ENCODE data around the gene TMEM138. TPM values are rescaled to one million over a fixed set of nuclear protein-coding genes. Genes with fewer than 3 reads are reported as not detected.

Gene TMEM138
- total RNA-seq, 4 donors from 2014 or later, result 12.0 to 81.5 (median 20.9) TPM

- intact Hi-C loops (cut with DNase I; ENCODE audit: low total_unique reads), result no loop called here
- H3K4me1 ChIP-seq, result peaks cover 0 to 7% of the 10 kb centered on the region in 2 donors
- no peak for DNase-seq
- no peaks in the 10 kb centered on the region for H3K36me3 ChIP-seq
- TF ChIP-seq, protein P1, sequence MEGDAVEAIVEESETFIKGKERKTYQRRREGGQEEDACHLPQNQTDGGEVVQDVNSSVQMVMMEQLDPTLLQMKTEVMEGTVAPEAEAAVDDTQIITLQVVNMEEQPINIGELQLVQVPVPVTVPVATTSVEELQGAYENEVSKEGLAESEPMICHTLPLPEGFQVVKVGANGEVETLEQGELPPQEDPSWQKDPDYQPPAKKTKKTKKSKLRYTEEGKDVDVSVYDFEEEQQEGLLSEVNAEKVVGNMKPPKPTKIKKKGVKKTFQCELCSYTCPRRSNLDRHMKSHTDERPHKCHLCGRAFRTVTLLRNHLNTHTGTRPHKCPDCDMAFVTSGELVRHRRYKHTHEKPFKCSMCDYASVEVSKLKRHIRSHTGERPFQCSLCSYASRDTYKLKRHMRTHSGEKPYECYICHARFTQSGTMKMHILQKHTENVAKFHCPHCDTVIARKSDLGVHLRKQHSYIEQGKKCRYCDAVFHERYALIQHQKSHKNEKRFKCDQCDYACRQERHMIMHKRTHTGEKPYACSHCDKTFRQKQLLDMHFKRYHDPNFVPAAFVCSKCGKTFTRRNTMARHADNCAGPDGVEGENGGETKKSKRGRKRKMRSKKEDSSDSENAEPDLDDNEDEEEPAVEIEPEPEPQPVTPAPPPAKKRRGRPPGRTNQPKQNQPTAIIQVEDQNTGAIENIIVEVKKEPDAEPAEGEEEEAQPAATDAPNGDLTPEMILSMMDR (IDR thresholded peaks at IDR 0.05), result no peak
- no peak for TF ChIP-seq POLR2A (IDR thresholded peaks at IDR 0.05)
- peak overlapping the region; percentile 46 to 48 for H3K4me3 ChIP-seq
- peak overlapping the region; percentile 62 to 76 for H3K27ac ChIP-seq
- no peaks in the 10 kb centered on the region for H3K9me3 ChIP-seq
- H3K27me3 ChIP-seq, result no peaks in the 10 kb centered on the region
Measured at GRCh38 chr11:61392981-61393595, 30.9 kb downstream of the TMEM138 start.

- TF ChIP-seq, protein P1 (IDR thresholded peaks at IDR 0.05), result no peak
- TF ChIP-seq POLR2A (IDR thresholded peaks at IDR 0.05), result no peak
- Histone ChIP-seq H3K4me3 (no peak overlapping the region), H3K27ac (no peak overlapping the region), H3K27me3 (no peaks in the 10 kb centered on the region), H3K36me3 (no peaks in the 10 kb centered on the region), H3K4me1 (no peaks in the 10 kb centered on the region), H3K9me3 (no peaks in the 10 kb centered on the region)
- intact Hi-C loops (cut with DNase I; ENCODE audit: low total_unique reads), result no loop called here
- DNase-seq, result no peak
Measured at GRCh38 chr11:61401173-61401572, 39.0 kb downstream of the TMEM138 start.

DNA sequence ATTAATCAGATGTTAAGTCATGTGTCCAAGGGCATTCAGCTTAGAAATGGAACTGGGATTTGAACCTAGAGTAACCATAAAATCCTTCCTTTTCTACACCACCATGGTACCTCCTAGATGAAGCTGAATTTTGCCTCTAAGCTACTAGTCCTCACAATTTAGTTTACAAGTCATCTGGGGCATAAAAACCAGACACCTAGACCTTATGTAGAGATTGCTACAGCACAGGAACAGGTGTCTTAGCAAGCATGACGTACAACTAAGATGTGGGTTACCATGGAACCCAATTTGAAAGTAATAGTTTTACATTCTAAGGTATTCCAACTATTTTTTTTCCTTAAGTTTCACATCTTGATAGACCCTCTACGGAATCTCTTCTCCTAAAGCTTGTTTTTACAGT lies 39.4 kb downstream of the TMEM138 start:
- Histone ChIP-seq H3K4me3 (no peak overlapping the region), H3K4me1 (no peaks in the 10 kb centered on the region), H3K9me3 (no peaks in the 10 kb centered on the region), H3K27me3 (no peaks in the 10 kb centered on the region), H3K27ac (no peak overlapping the region), H3K36me3 (no peaks in the 10 kb centered on the region)
- no peak for TF ChIP-seq POLR2A (IDR thresholded peaks at IDR 0.05)
- TF ChIP-seq, protein P1 (IDR thresholded peaks at IDR 0.05), result no peak
- intact Hi-C loops (cut with DNase I; ENCODE audit: low total_unique reads), result no loop called here
- DNase-seq, result no peak

GRCh38 chr11:61403658-61404057 lies 41.5 kb downstream of the TMEM138 start:
- H3K4me3 ChIP-seq, result no peak overlapping the region
- TF ChIP-seq, protein P1 (IDR thresholded peaks at IDR 0.05), result no peak
- no peak for TF ChIP-seq POLR2A (IDR thresholded peaks at IDR 0.05)
- DNase-seq, result no peak
- H3K9me3 ChIP-seq, result no peaks in the 10 kb centered on the region
- H3K36me3 ChIP-seq, result no peaks in the 10 kb centered on the region
- no peaks in the 10 kb centered on the region for H3K27me3 ChIP-seq
- H3K4me1 ChIP-seq, result no peaks in the 10 kb centered on the region
- H3K27ac ChIP-seq, result no peak overlapping the region
- intact Hi-C loops (cut with DNase I; ENCODE audit: low total_unique reads), result no loop called here

DNA sequence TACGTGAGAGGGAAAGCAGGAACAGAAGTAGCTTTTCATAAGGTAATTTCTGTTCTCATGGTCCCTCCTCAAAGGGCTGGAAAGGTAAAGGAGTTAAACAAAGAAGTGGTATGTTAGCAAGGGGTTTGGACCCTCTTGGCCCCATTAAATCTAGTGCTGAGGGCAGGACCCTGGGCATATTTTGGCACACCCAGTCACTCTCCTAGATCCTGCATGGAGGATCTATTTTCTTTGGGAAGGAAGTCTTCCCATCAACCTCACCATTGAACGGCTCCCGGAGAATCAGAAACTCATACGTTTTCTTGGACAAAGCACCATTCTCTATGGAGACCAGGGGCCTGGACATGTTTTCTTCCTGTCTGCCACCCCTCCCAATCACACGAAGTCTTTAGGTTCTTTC lies 41.9 kb downstream of the TMEM138 start:
- Histone ChIP-seq H3K36me3 (no peaks in the 10 kb centered on the region), H3K9me3 (no peaks in the 10 kb centered on the region), H3K27me3 (no peaks in the 10 kb centered on the region), H3K4me3 (no peak overlapping the region), H3K27ac (no peak overlapping the region), H3K4me1 (no peaks in the 10 kb centered on the region)
- intact Hi-C loops (cut with DNase I; ENCODE audit: low total_unique reads), result no loop called here
- TF ChIP-seq, protein P1 (IDR thresholded peaks at IDR 0.05), result no peak
- TF ChIP-seq POLR2A (IDR thresholded peaks at IDR 0.05), result no peak
- no peak for DNase-seq

All from uterus (tissue), 4 donors.